RCC 7860 (cell line): ENCODE results near the gene MAP3K8.

Source experiments
- DNase-seq: peaks from one replicate; pipeline ENCODE4 v3.0.0-alpha.2; 2015; ENCODE audit warnings: low spot score
- FAIRE-seq: peaks from 2 replicates; lab custom pipeline; 2012; peaks lifted over from hg19 to GRCh38; lab: Jason Lieb, UNC

The MAP3K8 gene

DNA sequence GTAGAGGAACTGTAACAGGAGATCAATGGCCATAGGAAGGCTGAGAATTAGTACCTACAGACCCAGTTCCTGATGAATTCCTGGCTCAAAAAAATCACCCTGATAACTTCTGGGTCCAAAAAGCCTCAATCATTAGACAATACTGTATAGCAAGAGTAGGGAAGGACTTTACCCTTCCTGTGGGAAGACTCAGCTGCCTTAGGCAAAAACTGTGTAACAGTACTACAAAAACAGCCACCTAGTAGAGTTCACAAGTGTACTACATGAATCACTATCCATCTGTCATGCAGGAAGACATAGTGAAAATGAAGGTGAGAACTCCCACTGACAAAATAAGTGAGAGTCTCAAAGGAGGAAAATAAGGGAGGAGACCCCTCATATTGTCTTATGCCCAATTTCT is 47.6 kb downstream of the MAP3K8 start:
- FAIRE-seq (no peak), DNase-seq (no peak)

DNA sequence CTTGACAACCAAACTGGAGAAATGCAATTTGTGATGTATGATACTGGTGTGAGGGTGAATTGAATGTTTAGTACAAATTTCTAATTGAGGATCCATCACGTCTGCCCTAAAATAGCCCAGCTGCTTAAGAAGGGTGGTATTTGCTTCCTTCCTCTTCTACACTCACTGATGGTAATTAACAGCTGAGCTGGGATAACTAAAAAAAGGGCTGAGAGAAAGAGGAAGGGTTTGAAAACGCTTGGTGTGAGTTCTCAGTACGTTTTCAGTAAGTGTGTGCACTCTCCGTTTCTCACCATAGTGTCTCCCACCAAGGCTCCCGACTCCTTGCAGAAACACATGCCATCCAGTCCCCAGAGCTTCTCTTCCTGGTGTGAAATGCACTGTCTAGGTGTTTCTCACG is 54.3 kb downstream of the MAP3K8 start:
- DNase-seq (no peak), FAIRE-seq (no peak)

DNA sequence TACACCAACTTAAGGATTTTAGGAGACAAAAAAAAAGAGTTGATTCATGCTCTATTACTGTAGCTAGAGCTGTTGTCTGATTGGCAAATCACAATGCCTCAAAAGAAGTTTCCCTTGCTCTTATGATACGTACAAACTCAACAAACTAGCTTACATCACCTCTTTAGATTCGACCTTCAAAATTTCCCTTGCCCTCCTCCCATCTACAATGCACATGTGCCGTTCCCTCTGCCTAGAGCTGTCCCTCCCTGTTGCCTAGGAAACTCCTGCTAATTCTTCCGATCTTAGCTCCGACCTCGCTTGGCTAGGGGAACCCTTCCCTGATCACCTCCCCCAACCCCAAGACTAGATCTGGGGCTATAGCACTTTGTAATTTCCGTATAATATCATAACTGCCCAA is 55.4 kb downstream of the MAP3K8 start:
- DNase-seq = no peak
- no peak for FAIRE-seq

DNA sequence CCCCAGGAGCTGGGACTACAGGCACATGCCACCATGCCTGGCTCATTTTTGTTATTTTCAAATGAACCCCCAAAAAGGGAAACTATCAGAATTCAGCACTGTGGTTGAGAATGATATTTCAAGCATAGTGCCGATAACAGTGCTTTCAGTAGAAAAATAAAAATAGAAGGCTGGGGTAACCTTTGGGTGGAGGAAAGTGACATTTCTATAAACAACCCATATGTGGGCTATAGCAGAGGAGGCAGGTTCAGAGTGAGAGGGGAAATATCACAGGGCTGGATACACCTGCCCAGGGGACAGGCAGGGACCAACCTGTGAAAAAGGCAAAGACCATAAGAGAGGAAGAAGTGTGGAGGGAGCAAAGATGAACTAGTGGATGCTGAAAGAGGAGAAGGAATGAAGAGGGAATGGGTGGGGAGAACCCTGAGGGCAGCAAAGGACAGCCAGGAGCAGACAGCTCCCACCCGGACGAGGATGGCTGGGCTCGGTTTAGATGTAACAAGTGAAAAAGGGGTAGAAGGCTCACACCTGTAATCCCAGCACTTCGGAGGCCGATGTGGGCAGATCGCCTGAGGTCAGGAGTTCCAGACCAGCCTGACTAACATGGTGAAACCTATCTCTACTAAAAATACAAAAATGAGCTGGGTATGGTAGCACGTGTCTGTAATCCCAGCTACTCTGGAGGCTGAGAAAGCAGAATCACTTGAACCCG is 56.5 kb downstream of the MAP3K8 start:
- FAIRE-seq (no peak), DNase-seq (no peak)

DNA sequence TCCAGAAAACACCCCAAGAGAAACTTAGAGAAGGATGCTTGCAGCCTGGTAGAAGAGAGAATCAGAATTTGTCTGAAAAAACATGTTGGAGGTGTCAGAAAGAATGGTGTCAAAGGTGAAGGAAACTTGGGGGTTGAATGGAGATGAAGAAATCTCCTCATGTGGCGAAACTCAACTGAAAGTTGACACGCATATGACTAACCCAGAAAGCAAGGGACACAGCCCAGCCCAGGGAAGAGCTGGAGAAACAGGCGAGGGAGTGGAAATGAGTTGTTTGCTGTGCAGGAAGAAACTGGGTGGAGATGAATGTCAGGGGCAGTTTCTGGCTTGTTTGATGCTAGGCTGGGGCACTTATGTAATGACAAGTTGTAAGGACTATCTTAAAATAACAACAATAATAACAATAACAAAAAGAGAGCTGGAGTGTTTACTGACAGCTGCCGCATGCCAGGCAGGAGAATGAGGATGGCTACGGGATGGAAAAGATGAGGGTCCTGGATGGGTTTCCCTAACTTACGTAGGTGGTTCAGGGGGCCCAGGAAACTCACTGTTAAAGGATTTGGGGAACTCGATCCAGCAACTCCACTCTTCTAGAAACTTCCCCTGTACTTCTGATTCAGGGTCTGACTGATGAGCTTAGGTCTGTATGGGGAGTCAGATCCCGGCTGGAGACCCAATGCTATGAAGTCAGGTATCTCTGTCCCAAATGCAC is 57.4 kb downstream of the MAP3K8 start:
- FAIRE-seq (no peak), DNase-seq (peak; percentile 17)

DNA sequence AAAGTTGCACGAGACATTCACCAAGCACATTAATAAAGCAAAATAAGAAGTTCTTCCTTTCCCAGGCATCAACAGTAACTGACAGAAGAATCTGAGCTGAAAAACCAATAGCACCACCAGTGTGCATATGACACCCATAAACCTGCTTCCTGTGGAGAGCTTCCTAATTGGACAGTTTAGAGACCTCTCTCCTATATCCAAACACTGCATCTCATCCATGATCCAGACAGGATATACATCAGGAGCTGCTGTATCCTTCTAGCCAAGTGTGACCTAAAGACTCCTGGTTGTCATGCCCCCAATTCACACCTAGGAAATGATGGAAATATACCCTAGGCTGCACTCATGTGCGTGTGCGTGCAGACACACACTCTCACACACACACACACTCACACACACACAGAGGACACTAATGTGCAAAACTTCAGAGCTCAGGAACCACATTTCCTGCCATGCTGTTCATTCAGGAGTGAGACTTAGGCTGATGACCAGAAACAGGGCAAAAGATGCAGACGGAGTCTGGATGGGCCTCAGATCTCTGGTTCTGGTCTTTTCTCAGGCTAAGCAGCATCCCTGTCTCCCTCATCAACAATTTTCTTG is 58.0 kb downstream of the MAP3K8 start:
- DNase-seq (no peak), FAIRE-seq (no peak)

DNA sequence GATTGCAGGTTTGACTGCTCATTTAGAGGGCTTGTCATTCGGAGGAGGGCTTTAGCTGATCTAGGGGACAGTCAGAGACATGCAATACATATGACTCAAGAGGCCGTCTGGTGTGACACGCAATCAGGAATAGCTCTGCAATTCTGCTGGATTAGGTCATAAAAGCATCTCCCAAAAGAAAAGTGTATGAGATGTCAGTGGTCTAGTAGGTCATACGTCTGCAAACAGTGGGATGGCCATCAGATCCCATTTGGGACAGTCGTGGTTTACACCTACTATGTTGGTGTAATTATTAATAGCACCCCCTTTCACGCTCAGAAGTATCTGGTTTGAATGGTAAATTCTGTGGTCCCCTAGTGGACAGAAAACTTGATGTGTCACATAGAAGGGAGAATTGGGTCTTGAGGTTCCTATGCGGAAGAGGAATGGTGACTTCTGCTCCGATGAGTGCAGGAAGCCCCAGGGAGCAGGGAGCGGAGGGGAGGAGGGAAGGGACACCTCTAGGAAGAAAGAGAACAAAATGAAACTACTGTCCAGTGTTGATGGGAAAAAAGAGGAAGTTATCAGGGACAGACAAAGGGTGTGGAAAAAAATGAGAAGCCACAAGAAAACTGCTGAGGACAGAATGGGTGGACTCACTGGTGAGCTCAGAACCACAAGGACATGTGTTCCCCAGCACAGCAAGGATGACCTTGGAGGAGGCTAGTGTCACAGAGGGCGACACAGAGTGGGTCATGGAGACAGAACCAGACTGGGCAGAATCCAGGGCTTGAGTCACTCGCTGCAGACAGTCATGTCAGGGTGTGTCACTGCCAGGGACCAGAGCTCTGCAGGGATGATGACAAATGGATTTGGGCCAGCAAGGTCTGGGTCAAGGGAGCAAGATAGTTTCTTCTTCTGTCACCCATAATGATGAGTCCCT is 59.9 kb downstream of the MAP3K8 start:
- peak; percentile 69 for FAIRE-seq
- DNase-seq = peak; percentile 91

DNA sequence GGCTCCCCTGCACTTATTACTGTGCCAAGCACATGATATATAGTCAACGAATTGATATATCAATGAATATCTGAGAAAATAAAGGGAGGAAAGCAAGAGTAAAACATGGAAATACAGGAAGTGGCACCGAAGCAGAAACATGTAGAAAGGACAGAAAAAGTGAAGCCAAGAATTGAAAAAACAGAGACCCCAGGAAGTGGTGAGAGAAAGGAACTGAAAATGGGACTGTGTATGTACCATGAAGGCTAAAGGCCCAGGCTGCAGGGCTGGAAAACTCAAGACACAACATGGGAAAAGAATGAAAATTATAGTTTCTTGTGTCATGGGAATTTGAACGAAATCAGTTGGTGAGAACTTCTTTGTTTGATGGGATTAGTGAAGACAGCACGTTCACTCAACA is 60.6 kb downstream of the MAP3K8 start:
- DNase-seq (no peak), FAIRE-seq (no peak)

DNA sequence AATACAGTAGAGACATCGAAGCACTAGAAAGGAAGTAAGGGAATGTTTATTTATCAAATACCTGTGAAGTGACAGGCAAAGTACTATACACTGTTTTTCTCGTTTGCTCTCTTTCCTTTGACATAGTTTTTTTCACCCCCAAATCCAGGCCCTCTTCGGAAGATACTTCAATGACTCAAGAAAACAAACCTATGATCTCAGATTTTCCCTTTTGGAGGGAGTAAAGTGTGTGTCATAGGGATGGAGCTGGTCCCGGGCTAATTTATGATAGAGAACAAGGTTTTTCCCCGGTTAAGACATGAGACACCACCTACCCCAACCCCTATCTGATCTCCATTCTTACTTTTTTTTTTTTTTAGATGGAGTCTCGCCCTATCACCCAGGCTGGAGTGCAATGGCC is 61.7 kb downstream of the MAP3K8 start:
- DNase-seq (peak; percentile 62), FAIRE-seq (no peak)

DNA sequence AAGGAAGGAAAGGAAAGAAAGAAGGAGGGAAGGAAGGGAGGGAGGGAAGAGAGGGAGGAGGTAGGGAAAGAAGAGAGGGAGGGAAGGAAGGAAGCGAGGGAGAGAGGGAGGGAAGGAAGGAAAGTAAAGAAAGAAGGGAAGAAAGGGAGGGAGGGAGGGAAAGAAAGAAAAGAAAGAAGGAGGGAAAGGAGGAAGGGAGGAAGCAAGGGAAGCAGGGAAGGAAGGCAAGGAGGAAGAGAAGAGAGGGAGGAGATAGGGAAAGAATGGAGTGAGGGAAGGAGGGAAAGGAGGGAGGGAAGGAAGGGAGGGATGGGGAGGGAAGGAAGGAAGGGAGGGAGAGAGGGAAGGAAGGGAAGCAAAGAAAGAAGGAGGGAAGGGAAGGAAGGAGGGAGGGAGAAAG is 65.8 kb downstream of the MAP3K8 start:
- DNase-seq (no peak), FAIRE-seq (no peak)

DNA sequence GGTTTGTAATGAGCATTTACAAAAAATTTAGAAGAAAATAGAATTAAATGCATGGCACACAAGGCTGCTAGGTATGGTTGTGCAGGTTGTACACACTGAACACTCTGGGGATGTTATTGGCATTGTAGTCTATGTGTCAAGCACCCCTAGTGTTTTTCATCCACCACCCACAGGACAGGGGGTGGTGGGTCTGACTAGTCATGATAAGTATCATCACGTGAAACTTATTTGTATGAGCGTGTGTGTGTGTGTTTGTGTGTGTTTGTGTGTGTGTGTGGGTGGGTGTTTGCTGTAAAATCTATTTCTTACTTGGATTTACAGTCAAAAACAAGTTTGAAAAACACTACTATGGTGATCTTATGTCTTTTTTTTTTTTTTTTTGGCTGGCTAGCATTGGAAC is 66.5 kb downstream of the MAP3K8 start:
- no peak for FAIRE-seq
- no peak for DNase-seq

DNA sequence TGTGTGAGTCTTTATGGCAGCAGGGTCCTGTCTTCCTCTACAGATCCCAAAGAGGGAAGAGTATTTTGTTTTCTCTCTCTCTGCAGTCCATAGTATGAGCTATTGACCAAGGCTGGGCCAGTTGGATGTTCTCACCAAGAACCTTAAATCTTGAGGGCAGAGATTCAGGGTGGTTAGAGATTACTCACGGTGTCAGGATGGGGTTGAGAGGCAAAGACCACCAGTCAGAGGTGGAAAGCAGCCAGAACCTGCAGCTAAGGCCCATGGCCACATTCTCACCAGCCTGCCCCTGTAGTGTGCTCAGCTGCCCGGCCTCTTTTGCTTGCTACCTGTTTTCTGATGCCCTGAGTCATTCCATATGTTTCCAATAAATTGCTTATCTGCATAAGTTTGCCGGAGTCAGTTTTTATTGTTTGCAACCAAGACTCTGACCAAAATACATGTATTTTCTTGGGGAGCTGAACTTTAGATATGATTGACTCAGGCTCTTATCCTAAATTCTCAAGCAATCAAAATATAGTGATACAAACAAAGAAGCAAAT is 67.0 kb downstream of the MAP3K8 start:
- no peak for FAIRE-seq

DNA sequence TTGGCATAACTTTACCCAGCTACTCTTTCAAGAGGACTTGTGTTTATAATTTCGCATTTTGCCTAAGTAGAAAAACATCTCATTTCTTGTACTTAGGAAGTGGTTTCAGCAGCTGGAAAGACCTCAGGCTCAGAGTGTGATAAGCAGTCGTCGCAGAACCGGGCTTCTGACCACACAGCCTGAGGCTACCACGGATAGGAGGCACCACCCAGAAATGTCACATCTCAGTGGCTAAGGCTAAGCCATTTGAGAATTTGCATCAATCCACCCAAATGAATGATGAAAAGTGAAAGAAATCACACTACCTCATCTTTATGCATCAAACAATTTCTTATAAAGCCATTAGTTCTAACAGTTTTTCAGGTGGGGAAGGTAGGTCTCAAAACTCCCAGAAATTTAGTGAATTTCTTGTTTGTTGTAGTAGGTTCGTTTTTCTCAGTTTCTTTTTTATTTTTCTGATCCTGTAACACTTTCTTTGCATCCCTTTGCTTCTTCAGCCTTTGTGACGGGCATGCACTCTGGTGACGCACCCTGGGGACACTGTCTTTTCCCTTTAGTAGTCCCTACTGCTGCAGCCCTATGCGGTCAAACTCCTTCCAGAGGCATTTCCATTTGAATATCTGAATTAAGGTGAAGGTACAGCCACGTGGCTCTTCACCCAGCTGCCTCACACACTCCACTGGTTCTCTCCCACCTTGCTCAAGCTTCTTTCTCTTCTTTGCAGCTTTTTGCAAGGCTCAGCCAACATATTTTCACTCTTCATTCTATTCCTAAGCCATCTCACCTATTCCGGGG is 68.5 kb downstream of the MAP3K8 start:
- FAIRE-seq (peak; percentile 77), DNase-seq (peak; percentile 62)

More for the DNA sequence above, 67.0 kb downstream of the MAP3K8 start:
- DNase-seq = no peak

DNA sequence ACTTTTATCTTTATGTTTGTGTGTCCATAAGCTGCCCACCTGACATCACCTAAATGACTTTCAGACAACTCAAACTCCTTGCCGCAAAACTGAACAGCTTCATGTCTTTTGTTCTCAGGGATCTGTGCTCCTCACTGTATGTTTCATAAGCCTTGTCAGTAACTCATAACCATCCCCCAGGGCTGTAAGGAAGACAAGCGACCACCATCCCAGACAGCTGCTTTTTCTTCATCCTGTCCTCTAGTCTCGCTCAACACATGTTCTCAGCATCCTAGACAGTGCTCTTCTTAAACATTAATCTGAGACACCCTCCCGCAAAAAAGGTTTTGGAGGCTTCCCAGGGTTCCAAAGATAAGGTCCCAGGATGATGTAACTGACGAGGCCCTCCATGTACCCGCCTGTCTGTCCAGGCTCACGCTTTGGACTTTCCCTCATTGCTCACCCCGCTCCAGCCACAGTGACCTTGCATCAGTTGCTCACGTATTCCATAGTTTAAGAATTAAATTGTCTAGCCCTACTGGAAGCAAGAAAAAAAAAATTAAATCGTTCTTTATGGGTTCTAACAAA is 69.8 kb downstream of the MAP3K8 start:
- FAIRE-seq (peak; percentile 88), DNase-seq (peak; percentile 88)

DNA sequence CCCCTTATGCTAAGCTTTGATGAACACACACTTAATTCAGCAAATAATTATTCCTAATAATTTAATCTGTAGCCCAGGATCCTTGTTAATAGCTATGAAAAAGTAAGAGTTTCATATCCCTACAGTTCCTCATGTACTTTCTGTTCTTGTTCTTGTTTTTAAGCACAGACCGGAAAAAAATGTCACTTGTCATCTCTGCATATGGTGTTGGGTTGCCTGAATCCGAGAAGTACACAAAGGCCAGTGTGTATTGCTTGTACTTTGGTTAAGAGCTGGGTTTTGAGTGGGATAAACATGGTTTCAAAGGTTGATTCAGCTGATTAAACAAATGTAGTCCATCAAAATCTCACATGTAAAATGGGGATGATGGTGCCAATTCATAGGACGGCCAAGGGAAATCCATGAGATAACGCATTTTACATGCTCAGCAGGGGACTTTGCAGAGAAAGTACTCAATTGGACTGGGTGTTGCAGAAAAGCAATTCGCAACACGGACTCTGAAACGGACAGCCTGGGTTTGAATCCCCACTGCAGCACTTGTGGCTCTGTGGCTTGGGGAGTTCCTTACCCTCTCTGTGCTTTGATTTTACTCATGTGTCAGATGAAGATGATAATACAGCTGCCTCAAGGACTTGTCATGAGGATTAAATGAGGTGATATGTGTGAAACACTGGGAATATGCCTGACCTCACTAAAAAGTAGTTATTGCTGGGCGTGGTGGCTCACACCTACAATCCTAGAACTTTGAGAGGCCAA is 71.7 kb downstream of the MAP3K8 start:
- FAIRE-seq (no peak), DNase-seq (no peak)

DNA sequence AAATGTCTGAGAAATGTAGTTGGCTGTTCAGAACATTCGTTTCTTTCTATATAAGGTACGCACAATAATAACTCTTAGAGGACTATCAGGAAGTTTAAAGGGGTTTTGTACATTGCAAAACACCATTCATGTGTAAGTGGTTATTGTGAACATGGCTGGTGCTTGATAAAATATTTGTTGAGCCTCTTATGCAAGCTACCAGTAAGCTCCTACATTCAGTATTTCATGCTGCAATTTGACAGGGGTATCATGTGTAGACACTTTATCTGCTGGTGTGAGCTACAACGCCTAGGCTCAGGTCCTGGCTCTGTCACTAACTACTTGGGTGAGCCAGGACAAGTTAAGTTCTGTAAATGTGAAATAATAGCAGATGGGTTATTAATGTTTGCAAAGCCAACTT is 75.5 kb downstream of the MAP3K8 start:
- FAIRE-seq = no peak
- no peak for DNase-seq

DNA sequence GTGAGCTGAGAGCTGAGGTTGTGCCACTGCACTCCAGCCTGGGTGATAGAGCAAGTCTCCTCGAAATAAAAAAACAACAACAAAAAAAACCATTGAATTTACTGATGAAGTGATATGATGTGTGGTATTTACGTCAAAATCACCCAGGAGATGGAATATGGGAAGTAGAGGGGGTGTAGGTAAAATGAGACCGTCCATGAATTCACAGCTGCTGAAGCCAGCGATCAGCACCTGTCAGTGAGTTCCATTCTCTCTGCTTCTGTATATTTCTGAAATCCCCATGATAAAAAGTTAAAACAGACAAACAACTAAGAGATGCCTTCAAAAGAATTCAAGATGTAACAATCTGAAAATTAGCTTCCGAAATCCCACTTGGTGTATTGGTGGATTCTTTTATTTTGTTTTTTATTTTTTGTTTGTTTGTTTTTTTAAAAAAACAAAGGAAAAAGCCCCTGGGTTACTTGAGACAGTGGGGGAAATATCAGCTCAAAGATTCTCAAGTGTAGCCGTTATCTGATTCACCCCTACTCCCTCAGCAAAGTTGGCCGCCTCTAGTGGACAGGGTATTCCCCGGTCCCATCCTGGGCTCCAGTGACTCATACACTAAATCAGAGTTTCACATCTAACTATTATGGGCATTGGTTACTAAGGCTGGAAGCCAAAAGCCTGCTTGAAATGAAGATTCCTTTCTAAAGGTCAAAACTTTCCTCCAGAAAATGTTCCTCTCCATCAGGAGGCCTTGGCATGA is 76.4 kb downstream of the MAP3K8 start:
- DNase-seq (peak; percentile 95), FAIRE-seq (peak; percentile 96)
